Activated T-cell treated with anti-CD3 and anti-CD28 coated beads for 48 hours (primary cell): ENCODE measurements around the gene CCRL2.
"Not testable (repeated sequence)": the region's sequence is repeated elsewhere in the genome, so short reads cannot be mapped to it uniquely, and the experiment has no call there.

Experiments used
- DNase-seq: peaks from one replicate; pipeline ENCODE4 v3.0.0-alpha.2; 2020; ENCODE audit warnings: low read depth

CCRL2 gene

DNA sequence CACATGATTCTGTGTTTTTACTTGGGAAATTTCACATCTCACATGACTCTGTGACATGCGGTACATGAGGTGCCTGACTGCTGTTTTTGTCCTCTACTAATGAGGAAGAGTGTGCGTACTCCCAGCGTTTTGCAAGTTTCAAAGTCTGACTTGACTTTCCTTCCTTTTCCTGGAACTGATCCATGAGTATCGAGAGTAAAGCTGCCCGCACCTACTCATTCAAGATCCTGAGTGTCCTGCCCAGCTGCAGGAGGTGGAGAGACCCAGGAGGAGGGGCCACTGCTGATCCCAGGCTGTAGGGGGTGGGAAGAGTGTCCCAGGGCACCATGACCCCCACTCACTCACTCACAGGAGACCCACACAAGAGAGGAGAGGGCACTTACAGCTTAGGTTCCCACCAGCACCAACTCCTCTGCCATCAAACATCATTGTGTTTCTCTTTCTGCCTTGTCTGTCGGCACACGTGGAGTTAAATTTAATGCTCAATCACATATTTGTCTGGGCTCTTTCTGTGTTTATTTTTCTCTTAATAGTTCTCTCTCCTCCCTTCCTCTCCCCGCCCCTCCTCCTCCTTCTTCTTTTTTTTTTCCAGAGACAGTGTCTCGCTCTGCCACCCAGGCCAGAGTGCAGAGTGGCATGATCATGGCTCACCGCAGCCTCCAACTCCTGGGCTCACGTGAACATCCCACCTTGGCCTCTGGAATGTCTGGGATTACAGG is 1.6 kb upstream of the CCRL2 start:
- DNase-seq = no peak

GRCh38 chr3:46406443-46406787 is 644 bp upstream of the CCRL2 start:
- DNase-seq = no peak

DNA sequence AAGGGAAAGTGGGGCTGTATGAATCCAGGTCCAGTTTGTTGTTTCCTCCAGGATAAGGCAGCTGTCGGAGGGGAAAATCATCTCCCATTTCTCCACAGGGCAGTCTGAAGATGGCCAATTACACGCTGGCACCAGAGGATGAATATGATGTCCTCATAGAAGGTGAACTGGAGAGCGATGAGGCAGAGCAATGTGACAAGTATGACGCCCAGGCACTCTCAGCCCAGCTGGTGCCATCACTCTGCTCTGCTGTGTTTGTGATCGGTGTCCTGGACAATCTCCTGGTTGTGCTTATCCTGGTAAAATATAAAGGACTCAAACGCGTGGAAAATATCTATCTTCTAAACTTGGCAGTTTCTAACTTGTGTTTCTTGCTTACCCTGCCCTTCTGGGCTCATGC is 911 bp downstream of the CCRL2 start:
- DNase-seq = no peak

- DNase-seq = no peak
Observed at GRCh38 chr3:46408853-46409252, 1.8 kb downstream of the CCRL2 start.

DNA sequence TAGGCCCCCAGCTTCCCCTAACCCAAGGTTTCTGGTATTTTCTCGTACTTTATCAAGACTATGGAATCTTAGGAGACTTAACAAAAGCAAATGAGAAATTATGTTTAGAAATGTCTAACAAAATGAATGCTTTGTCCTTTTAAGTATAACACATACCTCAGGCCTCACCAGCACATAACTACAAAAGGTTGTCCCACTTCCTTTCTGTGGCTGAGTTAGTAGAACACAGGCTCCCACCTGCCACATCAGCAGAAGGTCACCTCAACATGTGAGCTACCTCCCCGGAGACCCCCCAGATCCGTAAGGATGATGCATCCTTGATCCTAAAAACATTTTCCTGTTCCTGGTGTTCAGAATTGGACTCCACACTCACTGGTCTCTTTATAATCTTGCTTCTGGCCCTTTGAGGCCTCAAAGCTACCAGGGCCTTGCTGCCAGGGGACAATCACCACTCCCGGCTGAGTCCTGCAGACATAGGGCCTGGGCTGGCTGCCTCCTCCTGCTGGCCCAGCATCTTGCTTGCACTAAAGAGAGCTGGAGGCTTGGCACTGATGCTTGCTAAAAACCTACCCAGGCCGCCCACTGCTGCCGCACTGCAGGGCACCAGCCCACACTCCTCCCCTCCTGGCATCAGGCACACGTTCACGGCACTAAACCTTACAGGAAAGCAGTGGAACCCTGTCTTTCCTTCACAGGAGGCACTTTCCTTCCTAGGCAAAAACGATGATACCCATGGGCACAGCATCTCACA is 2.9 kb downstream of the CCRL2 start:
- DNase-seq = no peak

GRCh38 chr3:46410669-46411068 is 3.6 kb downstream of the CCRL2 start:
- DNase-seq = no peak

DNA sequence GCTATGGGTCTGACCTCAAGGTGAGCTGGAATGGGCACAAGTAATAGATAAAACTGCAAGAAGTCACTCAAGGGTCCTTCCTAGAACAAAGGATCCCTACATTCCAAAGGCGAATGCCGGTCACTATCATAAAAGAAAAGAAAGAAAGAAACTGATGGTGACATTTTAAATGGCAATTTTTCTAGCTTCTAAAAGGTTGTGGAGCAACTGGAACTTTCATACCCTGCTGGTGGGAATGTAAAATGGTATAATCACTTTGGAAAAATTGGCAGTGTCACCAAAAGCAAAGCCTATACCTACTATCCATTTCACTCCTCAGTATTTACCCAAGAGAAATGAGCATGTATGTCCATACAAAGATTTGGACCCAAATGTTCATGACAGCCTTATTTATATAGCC is 4.2 kb downstream of the CCRL2 start:
- DNase-seq = no peak

GRCh38 chr3:46412786-46413298 is 5.8 kb downstream of the CCRL2 start:
- DNase-seq = no peak

DNA sequence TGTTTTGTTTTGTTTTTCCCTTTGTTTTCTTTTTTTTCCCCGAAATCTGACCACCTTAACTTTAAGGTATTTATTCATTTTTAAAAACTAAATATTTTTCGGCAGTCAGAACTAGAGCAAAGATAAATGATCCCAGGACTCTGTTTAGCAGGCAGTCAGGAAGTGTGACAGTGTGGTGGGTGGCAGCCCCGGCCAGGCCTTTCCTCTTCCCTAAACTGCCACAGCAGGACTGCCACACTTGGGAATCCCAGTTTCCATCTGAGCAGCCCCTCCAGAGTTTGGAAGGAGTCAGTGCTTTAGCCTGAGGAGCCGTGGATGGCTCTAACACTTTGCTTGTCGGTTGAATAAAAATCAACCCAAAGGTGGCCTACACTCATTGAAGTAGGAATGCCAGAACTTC is 6.9 kb downstream of the CCRL2 start:
- no peak for DNase-seq

GRCh38 chr3:46414739-46415138 is 7.7 kb downstream of the CCRL2 start:
- no peak for DNase-seq

- DNase-seq = no peak
Observed at GRCh38 chr3:46416125-46416810, 9.2 kb downstream of the CCRL2 start.

DNA sequence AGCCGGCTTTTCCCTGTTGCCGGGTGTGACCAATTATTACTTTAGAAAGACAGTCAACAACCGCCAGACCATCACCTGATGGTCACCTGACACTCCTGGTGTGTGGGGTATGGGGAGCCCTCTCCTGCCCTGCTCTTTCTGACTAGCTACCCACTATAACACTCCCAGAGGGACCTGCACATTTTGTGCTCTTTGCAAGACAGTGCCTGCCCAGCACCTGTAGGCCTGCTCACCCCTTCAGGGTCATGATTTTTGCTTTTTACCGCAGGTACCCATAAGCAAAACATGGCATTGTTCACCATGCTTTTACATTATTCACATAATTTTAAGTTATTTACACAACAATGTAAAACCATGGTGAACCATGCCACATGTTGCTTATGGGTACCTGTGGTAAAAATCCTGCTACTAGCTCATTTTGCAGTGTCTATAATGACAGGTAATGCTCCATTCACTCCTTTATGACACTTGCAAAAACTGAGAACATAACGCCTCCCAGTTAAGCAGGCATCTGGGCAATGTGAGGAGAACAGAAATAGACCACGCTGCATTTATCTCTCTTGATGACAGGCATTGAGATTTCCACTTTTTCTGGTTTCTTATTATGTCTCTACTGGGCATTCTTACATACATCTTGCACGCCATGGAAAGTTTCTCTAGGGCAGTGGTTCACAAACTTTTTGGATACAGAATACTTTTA is 9.9 kb downstream of the CCRL2 start:
- DNase-seq = no peak

- DNase-seq = no peak
Observed at GRCh38 chr3:46417841-46418611, 11.0 kb downstream of the CCRL2 start.

DNA sequence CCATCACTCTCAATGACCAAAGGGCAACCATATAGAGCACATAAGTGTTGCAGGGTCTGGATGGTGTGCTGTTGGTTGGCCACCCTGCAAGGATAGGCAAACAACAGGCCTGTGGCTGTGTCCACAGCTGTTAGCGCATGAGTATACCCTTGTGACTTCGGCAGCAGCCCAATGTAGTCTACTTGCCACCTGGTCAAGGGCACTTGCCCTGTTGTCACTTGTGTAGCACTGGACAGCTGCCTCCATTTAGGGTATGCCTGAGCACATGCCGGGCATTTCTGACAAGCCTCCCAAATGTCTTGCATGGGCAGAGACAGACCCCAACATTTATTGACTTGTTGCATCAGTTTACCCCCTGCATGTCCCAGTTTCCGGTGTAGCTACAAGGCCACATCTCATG is 12.8 kb downstream of the CCRL2 start:
- DNase-seq = no peak

- no peak for DNase-seq
Observed at GRCh38 chr3:46420931-46421330, 13.9 kb downstream of the CCRL2 start.

GRCh38 chr3:46422617-46423016 is 15.6 kb downstream of the CCRL2 start:
- no peak for DNase-seq

- no peak for DNase-seq
Observed at GRCh38 chr3:46423588-46423987, 16.5 kb downstream of the CCRL2 start.

DNA sequence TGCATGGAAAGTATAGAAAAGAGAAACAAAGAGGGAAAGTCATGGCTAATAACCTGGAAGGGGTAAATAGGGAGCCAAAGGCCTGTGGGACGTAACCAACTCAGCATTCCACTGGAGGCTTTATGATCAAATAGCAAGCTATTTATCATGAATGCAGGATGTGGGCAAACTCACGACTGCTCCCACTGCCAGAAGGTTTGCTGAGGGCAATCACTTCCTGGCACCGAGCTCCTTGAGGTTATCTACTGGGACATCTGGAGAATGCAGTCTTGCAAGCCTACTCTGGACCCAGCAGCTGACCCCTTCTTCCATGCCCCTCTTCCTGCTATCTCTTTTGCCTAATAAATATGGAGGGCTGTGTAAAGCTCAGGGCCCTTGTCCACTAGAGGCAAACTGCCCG is 19.4 kb downstream of the CCRL2 start:
- not testable (repeated sequence) for DNase-seq

- not testable (repeated sequence) for DNase-seq
Observed at GRCh38 chr3:46427404-46427803, 20.3 kb downstream of the CCRL2 start.

GRCh38 chr3:46427916-46428833 is 21.1 kb downstream of the CCRL2 start:
- DNase-seq = no peak

- DNase-seq = no peak
Observed at GRCh38 chr3:46429250-46429649, 22.2 kb downstream of the CCRL2 start.
